Measurements from ENCODE around the gene POU6F2. TPM values are rescaled to one million over a fixed set of nuclear protein-coding genes. Genes with fewer than 3 reads are reported as not detected.

Gene POU6F2
- total and polyA plus RNA-seq, 2 donors from 2014 or later, result 0.47 TPM; not detected in 1

DNA sequence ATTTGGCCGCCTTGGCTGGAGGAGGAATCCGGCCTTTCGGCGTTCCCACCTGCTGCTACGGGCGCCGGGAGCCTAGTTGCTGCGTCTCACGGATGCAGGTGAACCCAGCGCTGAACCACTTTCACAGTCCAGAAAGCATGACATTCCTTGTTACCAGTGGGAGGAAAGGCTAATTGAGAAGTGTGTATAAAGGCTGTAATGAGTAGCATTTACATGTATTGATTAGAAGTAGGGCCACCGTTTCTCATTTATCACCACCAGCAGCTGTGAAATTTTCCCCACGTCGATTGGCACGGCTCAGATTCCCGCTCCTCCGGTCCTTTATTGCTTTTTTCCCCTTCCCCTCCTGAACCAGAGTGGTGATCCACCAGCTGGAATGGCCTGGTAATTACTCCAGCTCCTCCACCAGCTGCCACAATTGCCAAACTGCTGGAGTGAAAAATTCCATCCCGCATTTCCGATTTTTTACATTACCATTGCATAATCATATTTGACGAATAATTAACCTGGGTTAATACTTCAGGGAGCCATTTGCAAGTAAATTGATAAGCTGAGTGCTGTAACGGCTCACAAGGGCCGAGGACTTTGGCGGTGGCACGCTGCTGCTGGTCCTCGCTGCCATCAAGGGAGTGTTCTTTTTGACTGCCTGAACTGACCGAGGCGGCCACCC lies 153.3 kb downstream of the POU6F2 start:
- FAIRE-seq, result no peak
- Histone ChIP-seq H3K27ac (ENCODE audit: low read depth in 2 of 2, low read length in 2 of 2) (peak overlapping the region in 1 of 2 donors; percentile 1), H3K9ac (ENCODE audit: low read length in 3 of 3) (no peak overlapping the region), H3K4me1 (ENCODE audit: control insufficient read depth in 2 of 3, insufficient read depth in 2 of 3, low read depth in 1 of 3, low read length in 3 of 3) (no peaks in the 10 kb centered on the region), H3K27me3 (ENCODE audit: control insufficient read depth, insufficient read depth, low read length) (no peaks in the 10 kb centered on the region), H3K9me3 (ENCODE audit: control insufficient read depth in 2 of 3, insufficient read depth in 1 of 3, low read length in 3 of 3) (no peaks in the 10 kb centered on the region), H3K36me3 (ENCODE audit: control insufficient read depth in 2 of 3, insufficient read depth in 3 of 3, low read length in 3 of 3) (no peaks in the 10 kb centered on the region), H3K4me3 (ENCODE audit: low read length in 3 of 3) (peak overlapping the region in 2 of 3 donors; percentile 68 to 69)
- TF ChIP-seq, protein P1, sequence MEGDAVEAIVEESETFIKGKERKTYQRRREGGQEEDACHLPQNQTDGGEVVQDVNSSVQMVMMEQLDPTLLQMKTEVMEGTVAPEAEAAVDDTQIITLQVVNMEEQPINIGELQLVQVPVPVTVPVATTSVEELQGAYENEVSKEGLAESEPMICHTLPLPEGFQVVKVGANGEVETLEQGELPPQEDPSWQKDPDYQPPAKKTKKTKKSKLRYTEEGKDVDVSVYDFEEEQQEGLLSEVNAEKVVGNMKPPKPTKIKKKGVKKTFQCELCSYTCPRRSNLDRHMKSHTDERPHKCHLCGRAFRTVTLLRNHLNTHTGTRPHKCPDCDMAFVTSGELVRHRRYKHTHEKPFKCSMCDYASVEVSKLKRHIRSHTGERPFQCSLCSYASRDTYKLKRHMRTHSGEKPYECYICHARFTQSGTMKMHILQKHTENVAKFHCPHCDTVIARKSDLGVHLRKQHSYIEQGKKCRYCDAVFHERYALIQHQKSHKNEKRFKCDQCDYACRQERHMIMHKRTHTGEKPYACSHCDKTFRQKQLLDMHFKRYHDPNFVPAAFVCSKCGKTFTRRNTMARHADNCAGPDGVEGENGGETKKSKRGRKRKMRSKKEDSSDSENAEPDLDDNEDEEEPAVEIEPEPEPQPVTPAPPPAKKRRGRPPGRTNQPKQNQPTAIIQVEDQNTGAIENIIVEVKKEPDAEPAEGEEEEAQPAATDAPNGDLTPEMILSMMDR (IDR thresholded peaks at IDR 0.05; ENCODE audit: borderline replicate concordance, extremely low read depth, insufficient read depth), result no peak
- peak in 4 of 5 donors; percentile 47 to 80 (median 70) for DNase-seq
- intact Hi-C loops (cut with DNase I), result no loop called here

DNA sequence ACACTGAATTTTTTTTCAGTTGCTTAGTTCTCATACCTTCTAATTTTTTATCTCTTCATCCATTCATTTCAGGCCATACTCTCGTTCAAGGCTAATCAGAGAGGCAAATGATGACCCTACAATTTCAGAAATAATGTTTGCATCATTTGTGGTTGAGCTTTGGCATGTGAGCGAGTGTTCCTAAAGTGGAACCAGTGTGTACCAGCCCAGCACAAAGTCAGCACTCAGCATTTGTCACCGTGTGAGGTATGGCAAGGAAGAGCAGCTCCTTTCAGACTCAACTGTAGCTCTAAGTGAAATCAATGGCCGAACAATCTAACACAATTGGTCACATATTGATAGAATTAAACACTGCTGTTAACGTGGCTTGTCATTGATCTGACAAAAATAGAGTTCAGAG lies 154.6 kb downstream of the POU6F2 start:
- intact Hi-C loops (cut with DNase I), result no loop called here
- Histone ChIP-seq H3K4me1 (ENCODE audit: control insufficient read depth in 2 of 3, insufficient read depth in 2 of 3, low read depth in 1 of 3, low read length in 3 of 3) (no peaks in the 10 kb centered on the region), H3K9me3 (ENCODE audit: control insufficient read depth in 2 of 3, insufficient read depth in 1 of 3, low read length in 3 of 3) (no peaks in the 10 kb centered on the region), H3K9ac (ENCODE audit: low read length in 3 of 3) (no peak overlapping the region), H3K36me3 (ENCODE audit: control insufficient read depth in 2 of 3, insufficient read depth in 3 of 3, low read length in 3 of 3) (no peaks in the 10 kb centered on the region), H3K27me3 (ENCODE audit: control insufficient read depth, insufficient read depth, low read length) (no peaks in the 10 kb centered on the region), H3K4me3 (ENCODE audit: low read length in 3 of 3) (no peak overlapping the region), H3K27ac (ENCODE audit: low read depth in 2 of 2, low read length in 2 of 2) (no peak overlapping the region)
- FAIRE-seq (no peak), DNase-seq (no peak)
- TF ChIP-seq, protein P1 (IDR thresholded peaks at IDR 0.05; ENCODE audit: borderline replicate concordance, extremely low read depth, insufficient read depth), result no peak

DNA sequence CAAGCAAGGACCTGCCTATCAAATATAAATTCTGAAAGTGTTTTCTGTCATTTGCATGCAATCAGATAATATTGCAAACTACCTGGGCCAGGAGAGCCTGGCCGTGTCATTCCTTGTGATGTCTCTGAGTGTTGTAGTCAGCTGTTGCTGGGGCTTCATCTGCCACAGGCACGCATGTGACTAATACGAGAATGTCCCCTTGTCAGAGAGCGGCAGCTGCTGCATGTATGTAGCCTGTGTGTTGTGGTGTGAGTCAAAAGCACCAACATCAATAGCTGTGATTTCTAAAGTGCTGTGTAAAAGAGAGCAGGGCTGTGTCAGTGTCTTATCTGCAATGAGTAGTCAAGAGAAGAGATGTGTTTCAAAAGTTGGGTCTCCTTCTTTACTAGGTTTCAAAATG lies 155.4 kb downstream of the POU6F2 start:
- Histone ChIP-seq H3K27ac (ENCODE audit: low read depth in 2 of 2, low read length in 2 of 2) (no peak overlapping the region), H3K4me1 (ENCODE audit: control insufficient read depth in 2 of 3, insufficient read depth in 2 of 3, low read depth in 1 of 3, low read length in 3 of 3) (no peaks in the 10 kb centered on the region), H3K9me3 (ENCODE audit: control insufficient read depth in 2 of 3, insufficient read depth in 1 of 3, low read length in 3 of 3) (no peaks in the 10 kb centered on the region), H3K27me3 (ENCODE audit: control insufficient read depth, insufficient read depth, low read length) (no peaks in the 10 kb centered on the region), H3K4me3 (ENCODE audit: low read length in 3 of 3) (no peak overlapping the region), H3K9ac (ENCODE audit: low read length in 3 of 3) (no peak overlapping the region), H3K36me3 (ENCODE audit: control insufficient read depth in 2 of 3, insufficient read depth in 3 of 3, low read length in 3 of 3) (no peaks in the 10 kb centered on the region)
- TF ChIP-seq, protein P1 (IDR thresholded peaks at IDR 0.05; ENCODE audit: borderline replicate concordance, extremely low read depth, insufficient read depth), result no peak
- DNase-seq (no peak), FAIRE-seq (no peak)
- intact Hi-C loops (cut with DNase I), result no loop called here

DNA sequence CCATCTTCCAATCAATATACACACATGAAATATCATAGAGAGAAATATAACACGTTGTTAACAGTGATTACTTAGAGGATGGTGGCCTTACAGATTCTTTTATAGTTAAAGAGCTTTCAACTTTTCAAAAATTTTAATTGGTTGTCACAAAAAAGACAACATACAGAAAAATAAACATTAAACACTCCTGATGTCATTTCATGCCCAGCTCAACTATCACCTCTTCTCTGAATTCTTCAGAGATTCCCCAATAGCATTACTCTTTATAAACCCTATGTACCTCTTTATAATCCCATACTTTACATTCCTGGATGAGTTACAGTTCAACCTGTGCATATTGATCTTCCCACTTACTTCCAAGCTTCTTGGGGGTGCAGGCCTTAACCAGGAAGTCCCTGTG lies 159.8 kb downstream of the POU6F2 start:
- Histone ChIP-seq H3K4me1 (ENCODE audit: control insufficient read depth in 2 of 3, insufficient read depth in 2 of 3, low read depth in 1 of 3, low read length in 3 of 3) (no peaks in the 10 kb centered on the region), H3K27ac (ENCODE audit: low read depth in 2 of 2, low read length in 2 of 2) (no peak overlapping the region), H3K27me3 (ENCODE audit: control insufficient read depth, insufficient read depth, low read length) (no peaks in the 10 kb centered on the region), H3K4me3 (ENCODE audit: low read length in 3 of 3) (no peak overlapping the region), H3K9me3 (ENCODE audit: control insufficient read depth in 2 of 3, insufficient read depth in 1 of 3, low read length in 3 of 3) (no peaks in the 10 kb centered on the region), H3K9ac (ENCODE audit: low read length in 3 of 3) (no peak overlapping the region), H3K36me3 (ENCODE audit: control insufficient read depth in 2 of 3, insufficient read depth in 3 of 3, low read length in 3 of 3) (no peaks in the 10 kb centered on the region)
- TF ChIP-seq, protein P1 (IDR thresholded peaks at IDR 0.05; ENCODE audit: borderline replicate concordance, extremely low read depth, insufficient read depth), result no peak
- FAIRE-seq (no peak), DNase-seq (no peak)
- intact Hi-C loops (cut with DNase I), result no loop called here

Measured in kidney (tissue), 14 donors.